Measurements from ENCODE around the gene CIAO2A.

Gene CIAO2A

GRCh38 chr15:64044300-64045100, 49.1 kb downstream of the CIAO2A start:
- Histone ChIP-seq H3K4me3 (replicated peaks; ENCODE audit: insufficient read depth, low read length) (no peak overlapping the region), H3K27me3 (ENCODE audit: insufficient read depth, poor library complexity, severe bottlenecking) (no peaks in the 10 kb centered on the region), H3K27ac (replicated peaks) (peak overlapping the region; percentile 38; the same call in 1 of the 2 replicates)
- peak; percentile 63 to 72 for DNase-seq (ENCODE audit: low read depth in 1 of 2, low spot score in 1 of 2)
- no peak for TF ChIP-seq REST (IDR thresholded peaks at IDR 0.05; ENCODE audit: insufficient replicate concordance, low read depth)
- TF ChIP-seq SPI1 (IDR thresholded peaks at IDR 0.05; ENCODE audit: borderline replicate concordance, low read depth): peak; percentile 78
- no peak for TF ChIP-seq CTCF (IDR thresholded peaks at IDR 0.05; ENCODE audit: insufficient read depth, low read length)
- no peak for TF ChIP-seq GABPA (IDR thresholded peaks at IDR 0.05; ENCODE audit: low read depth)
- no peak for TF ChIP-seq POLR2AphosphoS5 (IDR thresholded peaks at IDR 0.05; ENCODE audit: low read depth)

- Histone ChIP-seq H3K27me3 (ENCODE audit: insufficient read depth, poor library complexity, severe bottlenecking) (no peaks in the 10 kb centered on the region), H3K4me3 (replicated peaks; ENCODE audit: insufficient read depth, low read length) (no peak overlapping the region), H3K27ac (replicated peaks) (no peak overlapping the region)
- TF ChIP-seq REST (IDR thresholded peaks at IDR 0.05; ENCODE audit: insufficient replicate concordance, low read depth): no peak
- TF ChIP-seq CTCF (IDR thresholded peaks at IDR 0.05; ENCODE audit: insufficient read depth, low read length): no peak
- TF ChIP-seq POLR2AphosphoS5 (IDR thresholded peaks at IDR 0.05; ENCODE audit: low read depth): no peak
- TF ChIP-seq GABPA (IDR thresholded peaks at IDR 0.05; ENCODE audit: low read depth): no peak
- no peak for TF ChIP-seq SPI1 (IDR thresholded peaks at IDR 0.05; ENCODE audit: borderline replicate concordance, low read depth)
- peak in 1 of 2 experiments; percentile 31 for DNase-seq (ENCODE audit: low read depth in 1 of 2, low spot score in 1 of 2)
Measured at GRCh38 chr15:64038878-64039610, 54.6 kb downstream of the CIAO2A start.

- no peak for TF ChIP-seq SPI1 (IDR thresholded peaks at IDR 0.05; ENCODE audit: borderline replicate concordance, low read depth)
- TF ChIP-seq REST (IDR thresholded peaks at IDR 0.05; ENCODE audit: insufficient replicate concordance, low read depth): no peak
- no peak for TF ChIP-seq GABPA (IDR thresholded peaks at IDR 0.05; ENCODE audit: low read depth)
- TF ChIP-seq POLR2AphosphoS5 (IDR thresholded peaks at IDR 0.05; ENCODE audit: low read depth): no peak
- no peak for TF ChIP-seq CTCF (IDR thresholded peaks at IDR 0.05; ENCODE audit: insufficient read depth, low read length)
- DNase-seq (ENCODE audit: low read depth in 1 of 2, low spot score in 1 of 2): no peak
- Histone ChIP-seq H3K4me3 (replicated peaks; ENCODE audit: insufficient read depth, low read length) (no peak overlapping the region), H3K27me3 (ENCODE audit: insufficient read depth, poor library complexity, severe bottlenecking) (no peaks in the 10 kb centered on the region), H3K27ac (replicated peaks) (no peak overlapping the region)
Measured at GRCh38 chr15:64037966-64038365, 55.7 kb downstream of the CIAO2A start.
